Measurements from ENCODE around the gene ZBTB46. TPM values are rescaled to one million over a fixed set of nuclear protein-coding genes. Genes with fewer than 3 reads are reported as not detected.

ZBTB46 gene
- total RNA-seq, 1 donor, result 13.8 TPM

GRCh38 chr20:63850689-63851547, 19.9 kb upstream of the ZBTB46 start:
- no peak for DNase-seq (ENCODE audit: low read depth)
- TF ChIP-seq CTCF (IDR thresholded peaks at IDR 0.05; ENCODE audit: insufficient read depth, low read depth, low read length), result no peak
- no peak overlapping the region for H3K4me3 ChIP-seq (ENCODE audit: low read depth, low read length)

DNA sequence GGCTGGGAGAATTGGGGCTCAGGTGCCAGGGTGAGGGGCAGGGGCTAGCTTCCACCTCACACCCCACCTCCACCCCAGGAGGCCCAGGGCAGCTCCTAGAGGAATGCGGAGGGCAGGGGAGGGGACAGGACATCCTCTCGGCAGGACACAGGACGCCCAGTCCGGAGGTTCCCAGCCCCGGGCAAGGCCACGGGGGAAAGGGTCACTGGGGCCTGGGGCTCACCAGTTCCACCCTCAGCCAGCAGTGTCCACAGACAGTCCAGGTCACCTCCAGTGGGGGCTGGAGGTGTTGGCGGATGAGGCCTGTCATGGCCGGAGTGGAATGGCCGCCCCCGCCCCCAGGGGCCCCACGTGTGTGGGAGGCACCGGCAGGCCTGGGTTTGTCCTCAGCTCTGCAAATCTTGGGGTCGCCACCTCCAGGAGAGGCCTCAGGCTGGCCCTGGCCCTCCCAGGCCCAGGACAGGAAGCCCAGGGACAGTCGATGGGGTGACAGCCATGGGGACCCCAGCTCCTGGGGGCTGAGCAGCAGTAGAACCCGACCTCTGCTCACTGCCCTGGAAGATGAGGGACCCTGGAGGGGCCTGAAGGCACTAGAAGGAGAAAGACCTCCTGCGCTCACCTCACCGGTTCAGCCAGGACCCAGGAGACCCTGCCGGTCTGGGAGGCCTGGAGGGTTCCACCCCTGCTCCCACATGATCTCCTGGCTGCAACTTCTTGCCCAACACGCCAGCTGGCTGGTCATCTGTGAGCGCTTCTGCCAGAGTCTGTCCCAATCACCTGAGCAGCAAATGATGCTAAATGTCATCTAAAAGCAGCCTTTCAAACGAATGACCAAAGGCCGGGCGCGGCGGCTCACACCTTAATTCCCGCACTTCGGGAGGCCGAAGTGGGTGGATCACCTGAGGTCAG, 17.2 kb upstream of the ZBTB46 start:
- no peak for TF ChIP-seq CTCF (IDR thresholded peaks at IDR 0.05; ENCODE audit: insufficient read depth, low read depth, low read length)
- no peak overlapping the region for H3K4me3 ChIP-seq (ENCODE audit: low read depth, low read length)
- no peak for DNase-seq (ENCODE audit: low read depth)

DNA sequence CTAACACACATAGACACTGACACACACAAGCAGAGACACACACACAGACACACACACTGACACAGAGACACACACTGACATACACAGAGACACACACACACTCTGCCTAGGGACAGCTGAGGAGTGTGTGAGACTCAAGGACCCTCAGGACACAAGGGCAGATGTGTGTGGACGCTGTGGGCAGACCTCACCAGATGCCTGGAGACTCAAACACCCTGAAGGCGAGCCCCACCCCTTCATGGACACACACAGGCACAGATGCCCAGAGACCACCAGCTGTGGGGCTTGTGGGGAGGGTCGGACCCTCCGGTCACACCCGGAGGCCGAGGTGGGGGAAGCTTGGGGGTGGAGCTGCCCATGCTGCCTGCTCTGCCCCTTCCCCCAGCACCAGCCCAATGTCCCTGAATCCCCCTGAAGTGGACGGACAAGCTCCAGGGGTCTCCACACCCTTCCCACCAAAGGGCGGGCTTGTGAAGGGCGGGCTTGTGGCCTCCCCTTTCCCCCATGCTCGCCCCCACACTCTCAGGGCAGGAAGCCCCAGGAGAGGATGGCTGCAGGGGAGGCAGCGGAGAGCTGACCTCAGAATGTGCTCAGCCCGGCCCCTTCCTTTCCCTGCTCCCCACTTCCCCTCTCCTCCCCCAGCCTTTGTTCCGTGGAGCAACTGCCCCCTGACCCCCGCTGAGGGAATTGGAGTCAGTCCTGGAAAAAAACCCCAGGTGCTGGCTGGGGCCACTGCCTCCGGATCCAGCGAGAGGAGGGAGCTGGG, 16.4 kb upstream of the ZBTB46 start:
- TF ChIP-seq CTCF (IDR thresholded peaks at IDR 0.05; ENCODE audit: insufficient read depth, low read depth, low read length), result no peak
- DNase-seq (ENCODE audit: low read depth), result no peak
- no peak overlapping the region for H3K4me3 ChIP-seq (ENCODE audit: low read depth, low read length)

- TF ChIP-seq CTCF (IDR thresholded peaks at IDR 0.05; ENCODE audit: insufficient read depth, low read depth, low read length), result no peak
- H3K4me3 ChIP-seq (ENCODE audit: low read depth, low read length), result no peak overlapping the region
- DNase-seq (ENCODE audit: low read depth), result no peak
Measured at GRCh38 chr20:63846888-63847236, 15.8 kb upstream of the ZBTB46 start.

GRCh38 chr20:63846128-63846771, 15.2 kb upstream of the ZBTB46 start:
- no peak for TF ChIP-seq CTCF (IDR thresholded peaks at IDR 0.05; ENCODE audit: insufficient read depth, low read depth, low read length)
- peak; percentile 61 for DNase-seq (ENCODE audit: low read depth)
- peak overlapping the region; percentile 0 for H3K4me3 ChIP-seq (ENCODE audit: low read depth, low read length)

- no peak overlapping the region for H3K4me3 ChIP-seq (ENCODE audit: low read depth, low read length)
- DNase-seq (ENCODE audit: low read depth), result no peak
- no peak for TF ChIP-seq CTCF (IDR thresholded peaks at IDR 0.05; ENCODE audit: insufficient read depth, low read depth, low read length)
Measured at GRCh38 chr20:63844511-63844991, 13.5 kb upstream of the ZBTB46 start.
